Uterus (tissue), 2 donors: ENCODE data around the gene TMEM125.

Experiments
- CTCF ChIP-seq, 4 experiments: fragments of 200-600 bp in 2 of 4; fragments of 450-650 bp in 2 of 4; sonication (generic) in 2 of 4; IDR thresholded peaks; one replicate each; pipeline ENCODE4 v1.5.1; 2016 to 2019; ENCODE audit warnings: antibody characterized with exemption in 4 of 4, mild to moderate bottlenecking in 2 of 4, moderate library complexity in 1 of 4
- POLR2A ChIP-seq, 2 donors: fragments of 450-650 bp; IDR thresholded peaks; one replicate each; pipeline ENCODE4 v1.6.1; 2016; ENCODE audit warnings: antibody characterized with exemption in 2 of 2, mild to moderate bottlenecking in 1 of 2, moderate library complexity in 1 of 2

GRCh38 chr1:43304771-43305300, 35.1 kb downstream of the TMEM125 start:
- no peak for TF ChIP-seq CTCF (IDR thresholded peaks at IDR 0.05)
- no peak for TF ChIP-seq POLR2A (IDR thresholded peaks at IDR 0.05)
